B cell (primary cell): ENCODE measurements around the gene BEST2. TPM values are rescaled to one million over a fixed set of nuclear protein-coding genes. Genes with fewer than 3 reads are reported as not detected.
A peak's percentile ranks its signal among the peaks of the same experiment; 100 is the strongest.

ENCODE experiments used
- ATAC-seq: fragments of 200-7000 bp; cut with Tn5 transposase; one replicate; pipeline ENCODE4 v1.10.0; 2021; ENCODE audit warnings: low read depth, mild to moderate bottlenecking, moderate number of reproducible peaks, moderate library complexity
- CTCF ChIA-PET: fragments of 350-600 bp; sonication (Branson Sonifier 250); formaldehyde crosslinking; loops from one replicate; lab custom pipeline; 2021; ENCODE audit warnings: antibody characterized with exemption, inconsistent platforms; lab: Charles Lee
- POLR2A ChIA-PET: fragments of 350-600 bp; sonication (Branson Sonifier 250); formaldehyde crosslinking; loops from one replicate; lab custom pipeline; 2021; ENCODE audit warnings: antibody characterized with exemption; lab: Charles Lee
- DNase-seq: peaks from one replicate; pipeline ENCODE4 v3.0.0; 2013
- H2AFZ ChIP-seq: 2 replicates; pipeline ENCODE4 v1.6.1; 2012; ENCODE audit warnings: mild to moderate bottlenecking, low read depth, low read length; ENCODE audit not compliant: insufficient read depth, poor library complexity, severe bottlenecking
- H3K27ac ChIP-seq, 2 donors: 1 replicate in 1 of 2; 2 replicates in 1 of 2; pipeline ENCODE4 v1.5.1; 2012 to 2013; ENCODE audit warnings: low read length in 2 of 2, mild to moderate bottlenecking in 2 of 2, moderate library complexity in 1 of 2
- H3K27me3 ChIP-seq, 4 experiments: fragments of 200-600 bp in 1 of 4; sonication (generic) in 1 of 4; replicated peaks in 1 of 4; 1 replicate in 2 of 4; 2 replicates in 2 of 4; pipeline versions ENCODE4 v1.6.1 to v1.7.0; 2013 to 2016; ENCODE audit warnings: low read length in 3 of 4, mild to moderate bottlenecking in 2 of 4, mixed read lengths in 1 of 4, moderate library complexity in 1 of 4; ENCODE audit not compliant: insufficient read depth in 4 of 4, control insufficient read depth in 3 of 4; ENCODE audit errors: control extremely low read depth in 1 of 4
- H3K36me3 ChIP-seq, 2 experiments: replicated peaks in 1 of 2; 1 replicate in 1 of 2; 2 replicates in 1 of 2; pipeline versions ENCODE4 v1.6.1 to v1.7.1; 2013; ENCODE audit warnings: low read length in 1 of 2; ENCODE audit not compliant: insufficient read depth in 2 of 2, control insufficient read depth in 1 of 2; ENCODE audit errors: control extremely low read depth in 1 of 2, extremely low read depth in 1 of 2
- H3K4me1 ChIP-seq, 2 donors: fragments of 200-600 bp in 1 of 2; sonication (generic) in 1 of 2; 1 replicate in 1 of 2; 2 replicates in 1 of 2; pipeline versions ENCODE4 v1.5.1 to v1.6.1; 2013 to 2017; ENCODE audit warnings: low read length in 2 of 2; ENCODE audit not compliant: control insufficient read depth in 2 of 2, insufficient read depth in 2 of 2
- H3K4me2 ChIP-seq: replicated peaks from 2 replicates; pipeline ENCODE3; 2012; ENCODE audit warnings: mild to moderate bottlenecking, low read depth, low read length; ENCODE audit not compliant: poor library complexity, severe bottlenecking
- H3K4me3 ChIP-seq, 5 experiments: fragments of 200-600 bp in 1 of 5; sonication (generic) in 1 of 5; 1 replicate in 3 of 5; 2 replicates in 2 of 5; pipeline versions ENCODE4 v1.5.1 to v1.7.0; 2011 to 2016; ENCODE audit warnings: low read length in 4 of 5, mild to moderate bottlenecking in 4 of 5, low read depth in 2 of 5, control low read depth in 1 of 5, moderate library complexity in 1 of 5; ENCODE audit not compliant: insufficient read depth in 1 of 5; ENCODE audit errors: control extremely low read depth in 1 of 5, extremely low read depth in 1 of 5
- H3K79me2 ChIP-seq: fragments of 200-600 bp; sonication (generic); one replicate; pipeline ENCODE4 v1.6.0; 2016; ENCODE audit warnings: low read length; ENCODE audit not compliant: control insufficient read depth, insufficient read depth
- H3K9ac ChIP-seq: fragments of 200-600 bp; sonication (generic); 2 replicates; pipeline ENCODE4 v1.6.1; 2017; ENCODE audit warnings: mild to moderate bottlenecking, low read length, moderate library complexity
- H3K9me3 ChIP-seq, 3 donors: one replicate each; pipeline versions ENCODE4 v1.6.1 to v1.7.1; 2013; ENCODE audit warnings: low read length in 2 of 3; ENCODE audit not compliant: control insufficient read depth in 2 of 3, insufficient read depth in 1 of 3; ENCODE audit errors: control extremely low read depth in 1 of 3
- H4K20me1 ChIP-seq: 2 replicates; pipeline ENCODE4 v1.6.0; 2012; ENCODE audit warnings: mild to moderate bottlenecking, low read length; ENCODE audit not compliant: insufficient read depth, control insufficient read depth, poor library complexity, severe bottlenecking
- H3K27ac Mint-ChIP-seq: one replicate; pipeline ENCODE4 v1.8.0; 2021; ENCODE audit warnings: mixed read lengths
- H3K27me3 Mint-ChIP-seq: one replicate; pipeline ENCODE4 v1.8.0; 2021; ENCODE audit warnings: mixed read lengths
- H3K4me1 Mint-ChIP-seq: one replicate; pipeline ENCODE4 v1.8.0; 2021; ENCODE audit warnings: mixed read lengths
- H3K4me3 Mint-ChIP-seq: one replicate; pipeline ENCODE4 v1.8.0; 2021; ENCODE audit warnings: mixed read lengths
- H3K9me3 Mint-ChIP-seq: one replicate; pipeline ENCODE4 v1.8.0; 2022; ENCODE audit warnings: mixed read lengths; ENCODE audit not compliant: insufficient read depth
- CTCF ChIP-seq: fragments of 200-600 bp; IDR thresholded peaks from one replicate; pipeline ENCODE4 v1.8.0; 2022; ENCODE audit warnings: antibody characterized with exemption, mild to moderate bottlenecking
- EZH2 ChIP-seq: IDR thresholded peaks from 2 replicates; pipeline ENCODE4 v1.6.1; 2012; ENCODE audit warnings: borderline replicate concordance, low read depth, mild to moderate bottlenecking, moderate library complexity, low read length; ENCODE audit not compliant: insufficient read depth, poor library complexity, severe bottlenecking
- WGBS: methylation state at CpG from one replicate; pipeline ENCODE4 v1.1.5; 2013; ENCODE audit warnings: missing lambda C conversion rate; ENCODE audit not compliant: insufficient coverage; 5-methylcytosine and 5-hydroxymethylcytosine counted together
- intact Hi-C: fragments of 100-400 bp; cut with micrococcal nuclease; formaldehyde crosslinking; loops from one replicate; pipeline ENCODE4 v1.10.0; 2022
- polyA plus RNA-seq: library from polyadenylated mRNA; depleted of rRNA; stranded (reverse); fragments of >200 nt; gene quantifications from 2 replicates; pipeline ENCODE4 v1.2.3, GENCODE V29; 2012
- total RNA-seq, 2 donors: library from RNA; stranded (reverse); fragments of 120-200 nt in 1 of 2; gene quantifications; 1 replicate in 1 of 2; 2 replicates in 1 of 2; pipeline versions ENCODE4 v1.2.3 to v1.2.4, GENCODE V29; 2013 to 2022

The BEST2 gene
- total and polyA plus RNA-seq, 2 donors (not counting 1 experiment from before 2014, with no cell fraction given) = 0.07 TPM; not detected in 1

GRCh38 chr19:12790628-12791344 lies 39.2 kb downstream of the BEST2 start:
- Histone ChIP-seq H3K4me2 (peak overlapping the region; percentile 91), H3K79me2 (peaks cover 25% of the 10 kb centered on the region), H3K27ac (peak overlapping the region; percentile 95 to 97), H3K4me1 (peaks cover 49 to 62% of the 10 kb centered on the region in 2 donors), H2AFZ (no peak overlapping the region), H3K36me3 (peaks cover 0 to 4% of the 10 kb centered on the region in 2 experiments), H3K9me3 (no peaks in the 10 kb centered on the region), H4K20me1 (peaks cover 19% of the 10 kb centered on the region), H3K4me3 (peak overlapping the region; percentile 94 to 99 (median 97)), H3K27me3 (no peaks in the 10 kb centered on the region), H3K9ac (peak overlapping the region; percentile 86)
- no peak for ATAC-seq
- intact Hi-C loops = loop anchor here (1.0 to 5.0 kb wide), 4 partner anchors 8 to 1047 kb away; partner anchors contain the start of genes TRIR, ZNF490 and ZNF791
- WGBS = 2% methylated on average over 22 of the region's 22 CpGs
- peak overlapping the region; percentile 97 for H3K4me3 Mint-ChIP-seq
- no peak for DNase-seq
- no peaks in the 10 kb centered on the region for H3K9me3 Mint-ChIP-seq
- TF ChIP-seq CTCF (no peak), EZH2 (no peak)
- ChIA-PET POLR2A (interaction anchor here (0.6 to 6.8 kb wide), 12 partner anchors 8 to 314 kb away, joined by 3 to 233 read pairs (median 6); partner anchors contain the start of genes DHPS, GET3, HOOK2 and PRDX2), CTCF (interaction anchor here (1.2 to 17.9 kb wide), 5 partner anchors 10 to 122 kb away, joined by 3 to 1147 read pairs (median 6); partner anchors contain the start of genes HOOK2 and RNASEH2A)
- peak overlapping the region; percentile 99 for H3K27ac Mint-ChIP-seq
- peaks cover 43% of the 10 kb centered on the region for H3K4me1 Mint-ChIP-seq
- H3K27me3 Mint-ChIP-seq = no peaks in the 10 kb centered on the region
